ENCODE measurements around the gene STARD7. TPM values are rescaled to one million over a fixed set of nuclear protein-coding genes. Genes with fewer than 3 reads are reported as not detected.

Gene STARD7
- total and polyA plus RNA-seq, 9 of the 15 experiments (the other 6 are each of a cell fraction or from before 2014, with no cell fraction given) = 90.9 to 196 (median 145) TPM

DNA sequence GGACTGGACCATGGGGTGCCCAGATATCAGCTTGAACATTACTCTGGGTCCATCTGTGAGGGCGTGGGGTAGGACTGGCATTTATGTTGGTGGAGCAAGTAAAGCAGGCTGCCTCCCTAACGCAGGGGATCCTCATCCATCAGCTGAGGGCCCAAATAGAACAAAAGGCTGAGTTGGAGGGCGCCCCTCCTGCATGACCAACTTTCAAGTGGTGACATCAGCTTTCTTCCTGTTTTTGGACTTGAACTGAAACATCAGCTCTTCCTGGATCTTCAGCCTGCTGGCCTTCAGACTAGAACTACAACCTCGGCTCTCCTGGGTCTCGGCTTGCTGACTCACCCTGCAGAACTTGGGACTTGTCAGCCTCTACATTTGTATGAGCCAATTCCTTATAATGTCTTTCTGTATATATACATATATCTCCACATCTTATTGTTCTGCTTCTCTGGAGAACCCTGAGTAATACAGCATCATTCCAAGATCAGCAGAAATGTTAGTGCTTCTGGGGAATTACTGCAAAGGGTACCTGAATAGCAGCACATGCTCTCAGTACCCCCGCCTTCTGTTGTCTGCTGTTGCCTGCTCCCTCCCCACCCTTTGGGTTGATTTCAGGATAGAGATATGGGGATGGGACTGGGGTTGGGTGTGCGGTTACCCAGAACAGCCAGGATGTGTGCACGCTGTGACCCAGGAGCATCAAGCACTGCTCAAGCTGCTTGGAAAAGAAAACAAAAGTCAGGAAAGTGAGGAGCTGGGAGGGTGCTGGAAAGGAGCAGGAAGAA, 37.2 kb upstream of the STARD7 start (continued):
- TF ChIP-seq ZNF175 (CRISPR knock-in tag; IDR thresholded peaks at IDR 0.05; ENCODE audit: low read depth) (0 out of 2 replicates have a peak, but pooled peaks have one; percentile 57), SUPT5H (IDR thresholded peaks at IDR 0.05) (no peak), MTA1 (IDR thresholded peaks at IDR 0.05; ENCODE audit: borderline replicate concordance) (no peak), IRF2 (CRISPR knock-in tag; IDR thresholded peaks at IDR 0.05) (no peak), SRSF1 (IDR thresholded peaks at IDR 0.05; ENCODE audit: low read depth, low read length) (no peak), NFE2L1 (tag; IDR thresholded peaks at IDR 0.05; ENCODE audit: borderline replicate concordance, low read depth) (no peak), PML (IDR thresholded peaks at IDR 0.05; ENCODE audit: low read length) (no peak), HMGN3 (IDR thresholded peaks at IDR 0.05; ENCODE audit: borderline replicate concordance, extremely low read depth, insufficient read length, low read depth, low read length) (no peak), MAFK (IDR thresholded peaks at IDR 0.05; ENCODE audit: low read length) (peak; percentile 58), JUND (IDR thresholded peaks at IDR 0.05; ENCODE audit: borderline replicate concordance, low read depth, low read length) (peak; percentile 83), JUND (tag; IDR thresholded peaks at IDR 0.05; ENCODE audit: borderline replicate concordance, low read depth, low read length) (peak; percentile 68; the same call in 2 of the 3 replicates), ZNF146 (CRISPR knock-in tag; IDR thresholded peaks at IDR 0.05; ENCODE audit: unreplicated experiment) (no peak), BMI1 (IDR thresholded peaks at IDR 0.05; ENCODE audit: low read length) (no peak), HIVEP1 (CRISPR knock-in tag; IDR thresholded peaks at IDR 0.05) (no peak; the same call in 1 of the 2 replicates), MAFG (tag; conservative IDR thresholded peaks at IDR 0.05) (peak; percentile 69), MYC (IDR thresholded peaks at IDR 0.05; ENCODE audit: low read depth, low read length) (peak; percentile 72), MYC (CRISPR knock-in tag; IDR thresholded peaks at IDR 0.05; ENCODE audit: borderline replicate concordance, low read depth) (no peak)
- TF ChIP-seq, protein P1, sequence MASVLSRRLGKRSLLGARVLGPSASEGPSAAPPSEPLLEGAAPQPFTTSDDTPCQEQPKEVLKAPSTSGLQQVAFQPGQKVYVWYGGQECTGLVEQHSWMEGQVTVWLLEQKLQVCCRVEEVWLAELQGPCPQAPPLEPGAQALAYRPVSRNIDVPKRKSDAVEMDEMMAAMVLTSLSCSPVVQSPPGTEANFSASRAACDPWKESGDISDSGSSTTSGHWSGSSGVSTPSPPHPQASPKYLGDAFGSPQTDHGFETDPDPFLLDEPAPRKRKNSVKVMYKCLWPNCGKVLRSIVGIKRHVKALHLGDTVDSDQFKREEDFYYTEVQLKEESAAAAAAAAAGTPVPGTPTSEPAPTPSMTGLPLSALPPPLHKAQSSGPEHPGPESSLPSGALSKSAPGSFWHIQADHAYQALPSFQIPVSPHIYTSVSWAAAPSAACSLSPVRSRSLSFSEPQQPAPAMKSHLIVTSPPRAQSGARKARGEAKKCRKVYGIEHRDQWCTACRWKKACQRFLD (CRISPR knock-in tag; IDR thresholded peaks at IDR 0.05) = 0 out of 2 replicates have a peak, but pooled peaks have one; percentile 7
- TF ChIP-seq, protein P2, sequence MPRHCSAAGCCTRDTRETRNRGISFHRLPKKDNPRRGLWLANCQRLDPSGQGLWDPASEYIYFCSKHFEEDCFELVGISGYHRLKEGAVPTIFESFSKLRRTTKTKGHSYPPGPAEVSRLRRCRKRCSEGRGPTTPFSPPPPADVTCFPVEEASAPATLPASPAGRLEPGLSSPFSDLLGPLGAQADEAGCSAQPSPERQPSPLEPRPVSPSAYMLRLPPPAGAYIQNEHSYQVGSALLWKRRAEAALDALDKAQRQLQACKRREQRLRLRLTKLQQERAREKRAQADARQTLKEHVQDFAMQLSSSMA (CRISPR knock-in tag; IDR thresholded peaks at IDR 0.05) = no peak
- TF ChIP-seq, protein P3, sequence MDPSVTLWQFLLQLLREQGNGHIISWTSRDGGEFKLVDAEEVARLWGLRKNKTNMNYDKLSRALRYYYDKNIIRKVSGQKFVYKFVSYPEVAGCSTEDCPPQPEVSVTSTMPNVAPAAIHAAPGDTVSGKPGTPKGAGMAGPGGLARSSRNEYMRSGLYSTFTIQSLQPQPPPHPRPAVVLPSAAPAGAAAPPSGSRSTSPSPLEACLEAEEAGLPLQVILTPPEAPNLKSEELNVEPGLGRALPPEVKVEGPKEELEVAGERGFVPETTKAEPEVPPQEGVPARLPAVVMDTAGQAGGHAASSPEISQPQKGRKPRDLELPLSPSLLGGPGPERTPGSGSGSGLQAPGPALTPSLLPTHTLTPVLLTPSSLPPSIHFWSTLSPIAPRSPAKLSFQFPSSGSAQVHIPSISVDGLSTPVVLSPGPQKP (CRISPR knock-in tag; IDR thresholded peaks at IDR 0.05) = no peak
- TF ChIP-seq, protein P4, sequence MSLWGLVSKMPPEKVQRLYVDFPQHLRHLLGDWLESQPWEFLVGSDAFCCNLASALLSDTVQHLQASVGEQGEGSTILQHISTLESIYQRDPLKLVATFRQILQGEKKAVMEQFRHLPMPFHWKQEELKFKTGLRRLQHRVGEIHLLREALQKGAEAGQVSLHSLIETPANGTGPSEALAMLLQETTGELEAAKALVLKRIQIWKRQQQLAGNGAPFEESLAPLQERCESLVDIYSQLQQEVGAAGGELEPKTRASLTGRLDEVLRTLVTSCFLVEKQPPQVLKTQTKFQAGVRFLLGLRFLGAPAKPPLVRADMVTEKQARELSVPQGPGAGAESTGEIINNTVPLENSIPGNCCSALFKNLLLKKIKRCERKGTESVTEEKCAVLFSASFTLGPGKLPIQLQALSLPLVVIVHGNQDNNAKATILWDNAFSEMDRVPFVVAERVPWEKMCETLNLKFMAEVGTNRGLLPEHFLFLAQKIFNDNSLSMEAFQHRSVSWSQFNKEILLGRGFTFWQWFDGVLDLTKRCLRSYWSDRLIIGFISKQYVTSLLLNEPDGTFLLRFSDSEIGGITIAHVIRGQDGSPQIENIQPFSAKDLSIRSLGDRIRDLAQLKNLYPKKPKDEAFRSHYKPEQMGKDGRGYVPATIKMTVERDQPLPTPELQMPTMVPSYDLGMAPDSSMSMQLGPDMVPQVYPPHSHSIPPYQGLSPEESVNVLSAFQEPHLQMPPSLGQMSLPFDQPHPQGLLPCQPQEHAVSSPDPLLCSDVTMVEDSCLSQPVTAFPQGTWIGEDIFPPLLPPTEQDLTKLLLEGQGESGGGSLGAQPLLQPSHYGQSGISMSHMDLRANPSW (CRISPR knock-in tag; IDR thresholded peaks at IDR 0.05) = no peak

All from K562 (cell line).